MCF 10A (cell line): ENCODE results near the gene RAD18. TPM values are rescaled to one million over a fixed set of nuclear protein-coding genes. Genes with fewer than 3 reads are reported as not detected.

Experiments used
- BruUV-seq: library from RNA; stranded (reverse); fragments of 400-500 nt; replicated peaks from 2 replicates; lab custom pipeline; 2021; lab: Mats Ljungman, UMichigan
- CTCF ChIA-PET: fragments of 300-600 bp; sonication (Branson Sonifier 250); formaldehyde crosslinking; extraction: SDS; loops from one replicate; lab custom pipeline; 2021; ENCODE audit warnings: antibody characterized with exemption, inconsistent platforms; lab: Yijun Ruan, JAX
- POLR2A ChIA-PET: fragments of 300-600, 350-650 bp; sonication (Branson Sonifier 250); formaldehyde crosslinking; extraction: SDS; loops from one replicate; lab custom pipeline; 2020; ENCODE audit warnings: antibody characterized with exemption, inconsistent platforms; lab: Yijun Ruan, JAX
- DNase-seq: peaks from one replicate; pipeline ENCODE4 v3.0.0-alpha.2; 2018; ENCODE audit not compliant: unreplicated experiment
- H3K27ac Mint-ChIP-seq: one replicate; pipeline ENCODE4 v1.8.0; 2022; ENCODE audit warnings: mild to moderate bottlenecking, low read depth, mixed read lengths; ENCODE audit not compliant: unreplicated experiment
- H3K27me3 Mint-ChIP-seq: one replicate; pipeline ENCODE4 v1.8.0; 2022; ENCODE audit warnings: mixed read lengths; ENCODE audit not compliant: insufficient read depth, unreplicated experiment
- H3K36me3 Mint-ChIP-seq: one replicate; pipeline ENCODE4 v1.8.0; 2022; ENCODE audit warnings: mild to moderate bottlenecking, moderate library complexity, mixed read lengths; ENCODE audit not compliant: insufficient read depth, unreplicated experiment
- H3K4me1 Mint-ChIP-seq: one replicate; pipeline ENCODE4 v1.8.0; 2022; ENCODE audit warnings: mixed read lengths; ENCODE audit not compliant: insufficient read depth, unreplicated experiment
- H3K4me3 Mint-ChIP-seq: one replicate; pipeline ENCODE4 v1.8.0; 2022; ENCODE audit warnings: mild to moderate bottlenecking, moderate library complexity, mixed read lengths; ENCODE audit not compliant: unreplicated experiment
- H3K9me3 Mint-ChIP-seq: one replicate; pipeline ENCODE4 v1.8.0; 2022; ENCODE audit warnings: mixed read lengths; ENCODE audit not compliant: unreplicated experiment
- CTCF ChIP-seq: fragments of 200-600 bp; IDR thresholded peaks from one replicate; pipeline ENCODE4 v1.8.0; 2022; ENCODE audit warnings: antibody characterized with exemption, mild to moderate bottlenecking; ENCODE audit not compliant: unreplicated experiment
- intact Hi-C: fragments of 100-400 bp; cut with micrococcal nuclease; formaldehyde crosslinking; loops from 2 replicates; pipeline ENCODE4 v1.14.1; 2022
- total RNA-seq: library from RNA; stranded (reverse); gene quantifications from 2 replicates; pipeline ENCODE4 v1.2.3, GENCODE V29; 2022

Gene RAD18
- total RNA-seq, 1 experiment from 2014 or later: 29.1 TPM

- peaks cover 10% of the 10 kb centered on the region for H3K27me3 Mint-ChIP-seq
- CTCF ChIA-PET: interaction anchor here (0.7 to 13.4 kb wide), 24 partner anchors 9 to 526 kb away, joined by 3 to 200 read pairs (median 5); partner anchors contain the start of gene SRGAP3
- intact Hi-C loops: loop anchor here (1.0 kb wide), 3 partner anchors 96 to 331 kb away; partner anchors contain the start of gene OXTR
- no TSS peak for BruUV-seq
- H3K4me3 Mint-ChIP-seq: no peak overlapping the region
- H3K36me3 Mint-ChIP-seq: no peaks in the 10 kb centered on the region
- no peaks in the 10 kb centered on the region for H3K4me1 Mint-ChIP-seq
- no peaks in the 10 kb centered on the region for H3K9me3 Mint-ChIP-seq
- TF ChIP-seq CTCF: peak; percentile 95
- POLR2A ChIA-PET: interaction anchor here (0.5 to 0.6 kb wide), 2 partner anchors 693 to 718 kb away, joined by 3 read pairs; no protein-coding TSS in a partner anchor
- DNase-seq: peak; percentile 75
- H3K27ac Mint-ChIP-seq: no peak overlapping the region
Observed at GRCh38 chr3:8970971-8971589, 7.8 kb upstream of the RAD18 start.

- intact Hi-C loops: no loop called here
- no TSS peak for BruUV-seq
- H3K9me3 Mint-ChIP-seq: no peaks in the 10 kb centered on the region
- DNase-seq: no peak
- TF ChIP-seq CTCF: no peak
- CTCF ChIA-PET: interaction anchor here (0.6 to 13.4 kb wide), 7 partner anchors 11 to 1915 kb away, joined by 3 to 200 read pairs (median 3); partner anchors contain the start of gene OXTR
- POLR2A ChIA-PET: interaction anchor here (0.7 to 1.4 kb wide), 3 partner anchors 280 to 427 kb away, joined by 3 to 4 read pairs (median 3); partner anchors contain the start of gene SRGAP3
- H3K4me3 Mint-ChIP-seq: no peak overlapping the region
- H3K27ac Mint-ChIP-seq: no peak overlapping the region
- H3K36me3 Mint-ChIP-seq: no peaks in the 10 kb centered on the region
- peaks cover 10% of the 10 kb centered on the region for H3K27me3 Mint-ChIP-seq
- peaks cover 18% of the 10 kb centered on the region for H3K4me1 Mint-ChIP-seq
Observed at GRCh38 chr3:8969241-8969640, 6.0 kb upstream of the RAD18 start.

GRCh38 chr3:8968375-8968882 is 5.2 kb upstream of the RAD18 start:
- no peaks in the 10 kb centered on the region for H3K9me3 Mint-ChIP-seq
- H3K4me1 Mint-ChIP-seq: peaks cover 23% of the 10 kb centered on the region
- no peak for TF ChIP-seq CTCF
- no peak overlapping the region for H3K27ac Mint-ChIP-seq
- DNase-seq: no peak
- ChIA-PET CTCF (interaction anchor here (0.6 to 13.4 kb wide), 4 partner anchors 169 to 333 kb away, joined by 3 to 200 read pairs (median 4); partner anchors contain the start of gene OXTR), POLR2A (interaction anchor here (1.4 kb wide), 1 partner anchor 281 kb away, joined by 3 read pairs; the partner anchor contains the start of gene SRGAP3)
- peaks cover 10% of the 10 kb centered on the region for H3K27me3 Mint-ChIP-seq
- H3K36me3 Mint-ChIP-seq: peaks cover 1% of the 10 kb centered on the region
- intact Hi-C loops: no loop called here
- no peak overlapping the region for H3K4me3 Mint-ChIP-seq
- BruUV-seq: no TSS peak

- CTCF ChIA-PET: interaction anchor here (0.7 to 13.4 kb wide), 3 partner anchors 29 to 1773 kb away, joined by 3 to 200 read pairs (median 5); no protein-coding TSS in a partner anchor
- H3K27me3 Mint-ChIP-seq: peaks cover 10% of the 10 kb centered on the region
- TF ChIP-seq CTCF: no peak
- POLR2A ChIA-PET: no interaction called here
- H3K4me3 Mint-ChIP-seq: no peak overlapping the region
- intact Hi-C loops: no loop called here
- DNase-seq: no peak
- no TSS peak for BruUV-seq
- H3K4me1 Mint-ChIP-seq: peaks cover 26% of the 10 kb centered on the region
- H3K27ac Mint-ChIP-seq: no peak overlapping the region
- H3K36me3 Mint-ChIP-seq: peaks cover 7% of the 10 kb centered on the region
- H3K9me3 Mint-ChIP-seq: no peaks in the 10 kb centered on the region
Observed at GRCh38 chr3:8967553-8967952, 4.3 kb upstream of the RAD18 start.
